Measurements from ENCODE around the gene OTOR.

- TF ChIP-seq YY1 (IDR thresholded peaks at IDR 0.05; ENCODE audit: insufficient read depth, insufficient read length) (no peak), SUZ12 (IDR thresholded peaks at IDR 0.05; ENCODE audit: extremely low read depth, insufficient read depth, insufficient read length) (no peak)
These were observed 12.5 kb downstream of the OTOR start for GRCh38 chr20:16760431-16761304.
